GM21825 (cell line): ENCODE measurements around the gene TSPAN15.
A peak's percentile ranks its signal among the peaks of the same experiment; 100 is the strongest.

Experiments used
- ATAC-seq: cut with Tn5 transposase; IDR thresholded peaks from one replicate; pipeline ENCODE4 v1.9.1; 2021; ENCODE audit warnings: mild to moderate bottlenecking, moderate library complexity; ENCODE audit not compliant: unreplicated experiment

Gene TSPAN15

DNA sequence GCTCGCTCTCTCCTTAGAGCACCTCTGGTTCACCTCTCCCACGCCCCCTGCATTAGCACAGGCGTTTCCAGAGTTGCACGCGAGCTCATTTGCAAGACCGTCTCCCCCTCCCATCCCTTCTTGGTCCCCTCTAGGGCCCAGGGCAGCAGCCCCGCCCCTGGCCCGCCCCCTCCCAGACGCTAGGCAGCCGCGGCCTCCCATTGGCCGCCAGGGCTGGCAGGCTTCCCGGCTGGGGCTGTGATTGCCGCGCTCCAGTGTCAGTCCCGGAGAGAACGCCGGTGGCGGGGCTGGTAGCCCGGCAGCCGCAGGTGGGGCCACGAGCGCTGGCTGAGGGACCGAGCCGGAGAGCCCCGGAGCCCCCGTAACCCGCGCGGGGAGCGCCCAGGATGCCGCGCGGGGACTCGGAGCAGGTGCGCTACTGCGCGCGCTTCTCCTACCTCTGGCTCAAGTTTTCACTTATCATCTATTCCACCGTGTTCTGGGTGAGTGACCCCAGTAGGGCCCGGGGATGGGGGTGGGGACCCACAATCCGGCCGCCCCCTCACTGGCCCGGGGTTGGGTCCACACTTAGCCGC lies at the start of gene TSPAN15:
Gene TSPAN15, plus strand, starts transcription at position 257 of the 575 bp plus-strand sequence. Its CDS starts 130 bp downstream, at position 387.
- ATAC-seq, result peak; percentile 89

DNA sequence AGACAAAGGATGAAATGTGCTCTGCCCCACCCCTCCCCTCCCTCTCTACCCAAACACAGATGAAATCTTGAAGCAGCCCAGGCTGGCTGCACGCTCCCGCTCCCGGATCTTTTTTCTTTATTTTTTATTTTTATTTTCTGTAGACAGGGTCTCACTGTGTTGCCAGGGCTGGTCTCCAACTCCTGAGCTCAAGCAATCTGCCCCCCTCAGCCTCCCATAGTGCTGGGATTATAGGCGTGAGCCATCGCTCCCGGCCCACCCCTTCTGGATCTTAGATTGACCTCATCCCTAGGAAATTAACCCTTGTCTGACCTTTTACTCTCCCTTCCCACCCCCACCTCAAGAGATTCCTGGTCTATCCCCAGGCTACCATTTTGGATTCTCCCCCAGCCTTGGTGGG lies 48.9 kb upstream of the TSPAN15 start:
- no peak for ATAC-seq

DNA sequence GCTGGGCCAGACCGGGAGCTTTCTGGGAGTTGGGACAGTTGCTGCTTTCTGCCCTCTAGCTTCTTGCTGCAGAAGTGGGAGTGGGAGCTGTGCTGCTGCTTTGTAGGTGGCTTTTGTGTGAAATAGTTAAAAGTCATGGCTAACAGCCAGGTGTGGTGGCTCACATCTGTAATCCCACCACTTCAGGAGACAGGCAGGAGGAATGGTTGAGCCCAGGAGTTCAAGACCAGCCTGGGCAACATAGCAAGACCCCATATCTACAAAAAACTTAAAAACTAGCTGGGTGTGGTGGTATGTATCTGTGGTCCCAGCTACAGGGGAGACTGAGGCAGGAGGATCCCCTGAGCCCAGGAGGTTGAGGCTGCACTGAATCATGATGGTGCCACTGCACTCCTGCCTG lies 48.2 kb upstream of the TSPAN15 start:
- no peak for ATAC-seq

GRCh38 chr10:69403519-69403918 lies 47.7 kb upstream of the TSPAN15 start:
- no peak for ATAC-seq

- ATAC-seq, result no peak
These were observed 46.5 kb upstream of the TSPAN15 start for GRCh38 chr10:69404786-69405185.

DNA sequence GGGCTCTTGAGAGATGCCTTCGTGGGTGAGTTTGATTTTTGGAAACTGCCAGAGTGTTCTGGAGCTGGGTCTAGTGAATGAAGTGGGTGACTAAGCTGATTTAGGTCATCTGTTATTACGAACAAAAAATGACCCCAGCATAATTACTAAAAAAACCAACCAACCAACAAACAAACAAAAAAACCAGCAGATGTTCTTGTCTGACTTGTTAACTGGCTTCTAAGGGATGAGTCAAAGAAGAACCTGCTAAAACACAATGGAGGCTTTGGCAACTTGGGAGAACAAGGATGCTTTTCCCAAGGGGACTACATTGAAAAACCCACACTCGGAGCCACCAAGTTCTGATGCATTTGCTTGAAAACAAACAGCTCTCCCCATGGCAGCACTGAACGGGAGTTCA lies 46.0 kb upstream of the TSPAN15 start:
- ATAC-seq, result no peak

- ATAC-seq, result no peak
These were observed 44.9 kb upstream of the TSPAN15 start for GRCh38 chr10:69406302-69406811.

DNA sequence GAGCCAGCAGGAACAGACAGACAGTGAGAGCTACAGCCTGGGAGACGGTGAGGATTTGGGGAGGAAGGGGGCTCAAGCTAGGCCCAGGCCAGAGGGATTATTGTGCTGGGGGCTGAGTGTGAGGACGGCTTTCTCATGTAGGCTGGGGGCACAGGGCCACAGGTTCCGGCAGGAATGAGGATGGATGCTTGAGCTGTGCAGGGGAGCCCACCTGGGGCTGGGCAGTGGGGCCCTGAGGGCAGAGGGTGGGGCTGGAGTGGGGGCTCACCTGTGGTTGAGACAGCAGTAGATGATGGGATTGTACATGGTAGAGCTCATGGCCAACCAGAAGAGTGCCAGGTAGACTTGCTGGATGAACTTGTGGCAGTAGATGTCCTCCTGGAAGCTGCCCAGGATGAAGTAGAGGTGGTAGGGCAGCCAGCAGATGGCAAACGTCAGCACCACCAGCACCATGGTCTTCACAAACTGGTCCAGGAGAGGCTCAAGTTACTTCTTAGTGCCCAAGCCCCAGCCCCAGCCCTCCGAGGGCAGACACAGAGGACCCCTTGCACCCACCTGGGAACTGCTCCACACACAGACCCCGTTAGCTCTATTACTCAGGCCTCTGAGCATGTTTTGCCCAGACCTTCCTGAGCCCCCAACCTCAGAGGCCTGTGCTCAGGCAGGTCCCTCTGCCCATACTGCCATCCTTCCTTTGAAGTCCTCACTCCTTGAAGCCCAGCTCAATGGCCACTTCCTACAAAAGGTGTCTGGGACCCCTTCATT lies 44.3 kb upstream of the TSPAN15 start:
- no peak for ATAC-seq

DNA sequence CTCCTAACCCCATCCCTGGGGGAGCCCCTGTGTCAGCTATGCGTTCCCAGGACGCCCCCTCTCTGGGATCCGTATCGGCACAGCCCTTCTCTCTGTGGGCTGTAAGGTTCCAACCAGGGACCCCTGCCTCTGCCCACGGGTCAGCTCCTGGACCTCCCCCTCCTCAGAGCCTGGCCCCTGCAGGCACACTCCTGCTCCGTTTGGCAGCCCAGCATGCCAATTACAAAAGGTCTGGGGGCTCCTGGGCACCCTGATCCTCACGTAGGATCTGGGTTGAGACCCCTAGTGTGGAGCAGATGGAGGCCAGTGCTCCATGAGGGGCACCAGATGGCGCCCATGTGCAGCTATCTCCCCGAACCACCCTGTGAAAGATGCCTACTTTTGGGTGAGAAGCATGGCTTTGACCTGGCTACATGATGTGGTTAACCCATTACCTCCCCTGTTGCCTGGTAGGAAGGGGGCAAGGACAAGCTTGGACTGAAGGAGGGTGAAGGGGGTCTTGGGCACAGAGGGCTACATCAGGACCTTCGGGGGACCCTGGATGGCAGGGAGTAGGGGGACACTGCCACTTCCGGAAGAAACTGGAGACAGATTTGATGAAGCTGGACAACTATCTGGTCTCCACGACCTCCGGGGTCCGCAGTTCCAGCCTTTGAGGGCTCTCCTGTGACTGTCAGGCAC lies 43.5 kb upstream of the TSPAN15 start:
- ATAC-seq, result no peak

DNA sequence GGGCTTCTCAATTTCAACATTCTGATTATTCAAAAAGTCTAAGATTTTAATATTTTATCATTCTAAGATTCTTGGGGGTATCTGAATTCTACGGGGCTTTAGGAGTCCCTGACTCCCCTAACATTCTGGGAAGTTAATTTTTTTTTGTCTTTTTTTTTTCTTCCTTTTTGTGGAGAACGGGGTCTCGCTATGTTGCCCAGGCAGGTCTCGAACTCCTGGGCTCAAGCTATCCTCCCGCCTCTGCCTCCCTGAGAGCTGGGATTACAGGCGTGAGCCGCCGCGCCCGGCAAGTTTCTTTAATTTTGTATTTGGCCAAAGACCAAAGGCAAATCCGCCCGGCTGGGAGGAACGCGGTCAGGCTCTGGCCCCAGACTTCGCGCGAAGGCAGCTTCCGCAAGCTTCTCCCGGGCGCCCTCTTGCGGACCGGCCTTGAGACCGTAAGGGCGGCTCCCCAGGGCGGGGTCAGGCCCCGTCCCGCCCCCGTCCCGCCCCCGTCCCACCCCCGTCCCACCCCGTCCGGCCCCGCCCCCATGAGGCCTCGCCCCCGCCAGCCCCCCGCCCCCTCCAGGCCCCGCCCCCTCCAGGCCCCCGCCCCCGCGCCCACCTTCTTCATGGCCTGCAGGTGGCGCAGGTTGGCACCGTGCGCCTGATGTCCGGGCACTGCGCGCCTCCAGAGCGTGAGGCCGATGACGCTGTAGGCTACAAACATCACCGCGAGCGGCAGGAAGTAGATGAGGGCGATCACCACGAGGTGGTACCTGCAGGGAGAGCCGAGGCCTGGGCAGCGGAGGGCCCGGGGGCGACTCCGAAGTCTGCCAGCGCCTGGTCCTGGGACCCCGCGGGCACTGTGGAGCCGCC lies 42.7 kb upstream of the TSPAN15 start:
- peak; percentile 76 for ATAC-seq

DNA sequence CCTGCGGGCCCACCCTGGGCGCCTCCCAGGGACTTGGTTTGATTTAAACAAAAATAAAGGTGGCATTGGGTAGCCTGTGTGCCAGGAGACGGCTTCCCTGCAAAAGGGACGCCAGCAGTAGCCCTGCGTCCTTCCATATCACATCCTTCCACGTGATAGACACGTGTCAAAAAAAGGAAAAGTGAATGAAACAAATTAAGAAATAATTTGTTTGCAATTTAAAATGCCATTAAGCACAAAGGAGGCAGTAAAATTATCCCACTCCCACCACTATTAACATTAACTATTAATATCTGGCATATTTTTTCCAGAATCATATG lies 42.1 kb upstream of the TSPAN15 start:
- no peak for ATAC-seq

- ATAC-seq, result no peak
These were observed 41.3 kb upstream of the TSPAN15 start for GRCh38 chr10:69409968-69410367.

DNA sequence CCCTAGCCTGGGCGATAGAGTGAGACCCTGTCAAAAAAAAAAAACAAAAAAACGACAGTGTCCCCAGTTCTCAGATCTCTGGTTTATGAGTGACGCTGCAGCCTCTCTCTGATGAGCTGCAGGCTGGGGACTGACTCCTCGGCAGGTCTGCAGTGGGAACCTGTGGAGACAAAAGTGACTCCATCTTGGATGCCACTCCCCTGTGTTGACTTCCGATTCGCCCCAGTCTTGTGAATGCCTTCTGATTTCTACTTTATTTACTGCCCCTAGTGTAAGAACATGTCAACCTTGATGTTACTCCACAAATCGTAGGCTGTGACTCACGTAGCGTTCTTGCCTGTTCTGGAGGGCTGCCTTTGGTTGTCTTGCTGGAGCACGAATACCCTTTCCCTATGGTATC lies 40.8 kb upstream of the TSPAN15 start:
- no peak for ATAC-seq

DNA sequence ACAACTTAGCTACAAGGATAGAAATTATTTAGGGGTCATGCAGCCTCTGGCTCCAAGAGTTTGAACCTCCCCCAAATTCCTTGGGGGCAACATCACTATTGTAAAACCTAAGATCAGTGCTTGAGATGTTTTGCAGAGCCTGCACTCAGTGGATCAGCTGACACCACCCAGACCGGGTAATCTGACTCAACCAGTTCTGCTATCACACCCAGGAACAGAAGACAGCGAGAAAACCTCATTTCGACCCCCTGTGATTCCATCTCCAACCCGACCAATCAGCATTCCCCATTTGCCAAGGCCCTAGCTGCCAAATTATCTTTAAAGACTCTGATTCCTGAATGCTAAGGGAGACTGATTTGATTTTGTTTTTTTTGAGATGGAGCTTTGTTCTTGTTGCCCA lies 39.8 kb upstream of the TSPAN15 start:
- ATAC-seq, result no peak

- ATAC-seq, result no peak
These were observed 39.0 kb upstream of the TSPAN15 start for GRCh38 chr10:69412232-69412790.

DNA sequence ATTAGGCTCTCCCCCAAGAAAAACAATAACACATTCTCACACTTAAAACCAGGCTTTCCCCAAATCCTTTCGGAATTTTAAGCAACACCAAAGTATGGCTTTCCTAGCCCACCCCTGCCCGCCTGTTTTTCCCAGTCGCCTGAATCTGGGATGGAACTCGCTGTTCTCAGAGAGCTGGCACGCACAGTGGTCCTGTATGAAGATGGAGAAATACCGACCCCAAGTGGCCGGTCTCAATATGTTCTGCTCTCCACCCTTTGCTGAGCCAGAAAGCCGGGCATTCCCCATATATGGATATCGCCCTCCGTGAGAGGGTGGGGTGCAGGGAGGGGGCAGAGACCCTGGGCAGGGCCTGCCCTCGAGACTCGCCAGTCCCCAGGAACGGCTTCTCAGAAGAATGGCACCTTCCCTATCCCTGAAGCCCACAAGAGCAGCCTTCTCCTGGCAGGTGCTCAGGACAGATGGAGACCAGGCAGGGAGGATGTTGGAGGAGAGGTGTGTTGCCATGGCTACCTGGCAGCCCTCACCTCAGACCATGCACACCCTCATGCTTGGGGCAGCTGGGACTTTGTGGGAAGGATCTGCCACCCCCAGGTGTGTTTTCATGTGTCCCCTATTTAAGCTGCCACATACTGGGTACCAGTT lies 37.9 kb upstream of the TSPAN15 start:
- ATAC-seq, result no peak

DNA sequence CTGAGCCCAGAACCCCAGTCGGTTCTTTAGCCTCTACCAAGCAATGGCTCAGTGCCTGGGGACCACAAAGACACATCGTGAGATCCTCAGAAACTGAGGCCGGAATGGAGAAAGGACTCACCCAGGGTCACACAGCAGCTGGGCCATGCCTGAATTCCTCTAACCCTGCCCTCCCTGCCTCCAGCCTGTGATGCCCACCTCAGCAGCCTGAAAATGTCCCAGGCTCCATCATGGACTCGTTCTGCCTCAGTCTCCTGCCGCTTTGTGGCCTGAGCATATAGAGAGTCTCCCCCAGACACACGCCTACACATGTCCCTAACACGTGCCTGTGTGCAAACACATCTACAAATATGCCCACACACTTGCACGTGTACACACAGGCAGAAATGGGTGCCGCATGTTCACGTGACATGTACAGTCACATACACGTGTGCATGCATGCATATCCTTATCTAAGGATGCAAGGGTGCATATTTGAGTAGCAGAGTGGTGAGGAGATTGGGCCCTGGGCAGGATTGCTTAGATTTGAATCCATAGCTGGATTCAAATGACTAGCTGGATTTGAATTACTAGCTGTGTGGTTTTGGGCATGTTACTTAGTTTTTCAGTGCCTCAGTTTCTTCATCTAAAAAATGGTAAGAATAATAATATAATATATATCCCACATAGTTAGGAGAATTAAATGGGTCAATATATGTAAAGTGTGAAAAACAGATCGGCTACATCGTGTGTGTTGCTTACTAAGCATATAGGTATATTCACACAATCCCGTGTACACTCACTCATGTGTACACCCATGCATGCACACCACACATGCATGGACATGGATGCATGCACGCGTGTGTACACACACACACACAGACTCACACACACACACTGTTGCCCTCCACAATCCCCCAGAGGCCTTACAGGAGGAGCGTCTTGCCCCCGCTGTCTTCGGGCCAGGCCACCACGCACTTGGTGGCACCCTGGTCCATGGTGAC lies 36.9 kb upstream of the TSPAN15 start:
- ATAC-seq, result no peak

GRCh38 chr10:69415049-69415448 lies 36.2 kb upstream of the TSPAN15 start:
- no peak for ATAC-seq

- ATAC-seq, result no peak
These were observed 35.3 kb upstream of the TSPAN15 start for GRCh38 chr10:69415951-69416350.
